IPS DF 4.7 (cell line): ENCODE results near the gene CASP9.
"Not testable (repeated sequence)": the region's sequence is repeated elsewhere in the genome, so short reads cannot be mapped to it uniquely, and the experiment has no call there.

ENCODE experiments used
- DNase-seq: peaks from one replicate; pipeline ENCODE4 v3.0.0-alpha.2; 2013; ENCODE audit warnings: low spot score; ENCODE audit errors: extremely low read depth

CASP9 gene

DNA sequence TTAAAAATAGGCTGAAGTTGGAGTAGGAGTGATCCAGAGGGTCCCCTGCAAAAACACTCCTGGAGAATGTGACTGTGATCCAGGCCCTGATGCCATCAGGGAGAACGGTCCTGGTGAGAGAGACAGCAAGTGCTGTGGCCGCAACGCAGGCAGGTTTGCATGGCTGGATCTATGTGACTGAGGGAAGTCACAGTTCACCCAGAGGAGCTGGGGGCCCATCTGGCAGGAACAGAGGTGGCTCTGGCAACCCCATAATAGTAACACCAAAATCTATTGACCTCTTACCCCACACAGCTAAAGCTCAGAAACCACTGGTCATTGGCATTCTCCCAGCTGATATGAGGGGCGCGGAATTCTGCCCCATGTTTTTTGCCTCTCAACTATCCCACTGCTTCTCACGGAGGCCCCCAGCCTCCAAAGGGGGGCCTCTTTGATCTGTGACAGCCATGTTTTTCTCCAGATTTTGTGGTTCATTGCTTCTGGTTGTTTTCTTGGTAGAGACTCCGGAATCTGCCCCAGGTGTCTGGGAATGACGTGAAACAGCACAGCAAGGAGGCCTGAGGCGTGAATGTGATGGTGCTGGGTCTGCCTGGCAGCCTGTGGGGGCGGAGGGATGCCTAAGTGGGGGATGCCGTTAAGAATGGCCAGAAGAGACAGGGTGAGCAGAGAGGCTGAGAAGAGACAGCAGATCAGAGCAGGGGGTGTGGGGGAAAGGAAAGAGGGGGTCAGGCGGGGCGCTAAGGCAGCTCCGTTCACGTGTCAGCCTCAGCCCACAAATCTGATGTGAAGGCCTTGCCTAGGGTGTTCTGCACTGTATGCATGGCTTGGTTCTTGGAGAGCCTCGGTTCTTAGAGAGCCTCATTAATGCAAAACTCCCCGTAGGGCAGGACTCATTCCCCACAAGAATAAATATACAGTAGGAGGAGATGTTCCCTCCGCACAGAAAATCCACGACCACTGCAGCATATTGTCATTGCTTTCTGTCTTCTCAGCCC, 23.5 kb downstream of the CASP9 start:
- DNase-seq = no peak

DNA sequence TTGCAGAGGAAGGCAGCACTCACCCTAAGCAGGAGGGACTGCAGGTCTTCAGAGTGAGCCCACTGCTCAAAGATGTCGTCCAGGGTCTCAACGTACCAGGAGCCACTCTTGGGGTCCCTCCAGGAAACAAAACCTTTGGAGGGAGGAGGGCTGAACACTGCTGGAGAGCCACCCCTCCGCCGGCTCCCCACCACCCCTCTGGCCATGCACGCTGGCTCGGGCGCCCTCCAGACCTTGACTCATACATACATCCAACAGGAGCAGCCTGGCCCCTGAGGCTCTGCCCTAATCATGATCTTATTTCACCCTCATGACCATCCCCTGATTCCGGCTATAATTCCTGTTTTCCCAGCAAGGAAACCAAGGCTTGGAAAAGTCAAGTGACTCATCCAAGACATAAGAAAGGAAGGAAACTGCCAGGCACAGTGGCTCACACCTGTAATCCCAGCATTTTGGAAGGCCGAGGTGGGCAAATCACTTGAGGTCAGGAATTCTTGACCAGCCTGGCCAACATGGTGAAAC, 30.1 kb downstream of the CASP9 start:
- DNase-seq = no peak

DNA sequence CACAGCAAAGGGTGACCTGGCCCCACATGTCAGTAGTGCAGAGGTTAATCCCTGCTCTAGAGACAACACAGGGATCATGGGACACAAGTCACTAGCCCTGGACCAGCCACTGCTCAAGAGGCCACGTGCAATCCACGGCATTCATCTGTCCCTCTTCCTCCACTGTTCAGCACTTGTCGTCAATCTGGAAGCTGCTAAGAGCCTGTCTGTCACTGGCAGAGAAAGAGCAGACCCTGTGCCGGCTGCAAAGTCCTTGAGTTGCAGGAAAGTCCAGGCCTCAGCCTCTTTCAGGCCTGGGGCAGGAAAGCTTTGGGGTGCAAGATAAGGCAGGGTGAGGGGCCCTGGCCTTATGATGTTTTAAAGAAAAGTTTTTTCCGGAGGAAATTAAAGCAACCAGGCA, 31.4 kb downstream of the CASP9 start:
- DNase-seq = no peak

DNA sequence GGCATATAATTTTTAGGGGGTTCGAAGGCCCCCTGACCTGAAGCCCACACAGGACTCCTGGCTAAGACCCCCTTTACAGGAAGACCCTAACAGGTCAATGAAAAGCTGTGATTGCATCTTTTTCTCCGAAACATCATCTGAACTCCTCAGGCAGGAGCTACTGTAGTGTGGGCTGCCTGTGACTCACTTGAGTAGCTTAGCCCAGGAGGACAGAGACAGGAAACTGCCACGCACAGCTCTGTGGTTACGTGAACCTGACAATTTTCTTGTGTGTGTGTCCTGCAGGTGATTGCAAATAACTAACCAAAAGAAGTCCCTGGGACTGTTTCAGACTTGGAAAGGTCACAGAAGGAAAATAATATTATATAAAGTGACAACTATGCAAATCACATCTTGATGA, 33.0 kb downstream of the CASP9 start:
- not testable (repeated sequence) for DNase-seq

DNA sequence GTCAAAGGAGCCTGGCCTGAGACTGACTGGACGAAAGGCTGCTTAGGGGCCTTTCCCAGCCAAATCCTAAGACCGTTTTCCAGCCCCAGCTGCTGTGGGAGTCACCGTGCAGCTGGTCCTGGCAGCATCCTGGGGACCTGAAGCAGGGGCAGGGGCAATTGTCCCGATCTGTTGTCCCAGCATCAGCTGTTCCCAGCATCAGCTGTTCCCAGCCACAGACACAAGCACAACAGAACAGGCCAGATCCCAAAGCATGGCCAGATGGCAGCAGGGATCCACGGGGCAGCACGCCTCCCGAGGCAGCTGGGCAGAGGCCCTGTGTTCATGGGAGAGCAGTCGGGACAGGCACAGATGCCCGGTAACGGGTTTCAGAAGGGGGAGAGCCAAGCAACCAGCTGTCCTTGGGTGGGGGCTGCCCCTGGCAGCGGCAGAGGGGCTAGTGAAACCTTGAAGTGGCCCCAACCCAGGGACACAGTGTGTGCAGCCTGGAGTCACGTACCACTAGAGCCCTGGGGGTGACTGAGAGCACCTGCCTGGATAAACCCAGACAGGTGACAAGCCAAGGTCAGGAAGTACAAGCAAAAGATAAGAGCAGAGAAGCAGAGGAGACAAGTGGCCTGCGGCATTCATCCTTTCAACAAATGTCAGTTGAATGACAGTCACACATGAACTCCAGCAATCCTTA, 34.8 kb downstream of the CASP9 start:
- no peak for DNase-seq

DNA sequence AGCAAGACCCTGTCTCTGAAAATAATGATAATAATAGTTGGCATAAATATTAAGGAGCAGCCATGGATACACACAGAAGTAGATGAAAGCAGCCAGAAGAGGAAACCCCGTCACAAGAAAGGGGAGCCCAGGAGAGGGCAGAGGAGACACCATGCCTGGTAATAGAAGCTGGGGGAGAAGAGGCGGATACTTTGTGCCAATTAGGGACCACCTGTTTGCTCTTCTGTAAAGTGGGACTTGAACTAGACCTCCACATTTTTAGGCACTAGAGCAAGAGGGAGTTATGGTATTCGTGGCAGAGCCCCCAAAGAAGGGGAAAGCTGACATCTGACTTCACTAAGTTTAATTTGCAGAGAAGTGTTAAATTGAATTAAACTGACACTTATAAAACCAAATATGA, 35.6 kb downstream of the CASP9 start:
- no peak for DNase-seq

DNA sequence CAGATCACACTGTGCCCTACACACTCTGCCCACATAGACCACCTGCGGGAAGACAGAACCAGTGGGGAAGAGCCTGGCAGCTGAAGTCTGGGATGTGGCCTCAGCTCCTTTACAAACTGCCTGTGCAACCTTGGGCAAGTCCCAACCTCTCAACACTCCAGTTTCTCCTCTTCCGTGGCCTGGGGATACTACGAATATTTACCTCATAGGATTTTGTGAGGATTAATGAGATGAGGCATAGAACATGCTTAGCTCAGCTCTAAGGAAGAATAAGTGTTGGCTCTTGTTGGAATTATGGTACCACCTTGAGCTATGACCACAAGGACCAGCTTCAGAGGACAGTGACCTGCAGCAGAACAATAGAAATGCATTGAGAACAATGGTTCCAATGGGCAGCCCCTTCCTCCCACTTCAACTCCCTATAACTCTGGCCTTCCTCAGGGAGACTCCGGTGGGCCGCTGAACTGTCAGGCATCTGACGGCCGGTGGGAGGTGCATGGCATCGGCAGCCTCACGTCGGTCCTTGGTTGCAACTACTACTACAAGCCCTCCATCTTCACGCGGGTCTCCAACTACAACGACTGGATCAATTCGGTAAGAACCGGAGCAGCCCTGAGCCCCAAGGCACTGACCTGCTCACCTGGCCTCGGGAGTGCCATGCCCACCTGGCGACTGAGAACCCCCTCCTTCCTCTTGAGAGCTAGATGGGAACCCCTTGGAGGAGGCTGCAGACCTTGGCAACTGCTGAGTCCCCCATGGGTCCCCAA, 37.0 kb downstream of the CASP9 start:
- not testable (repeated sequence) for DNase-seq

DNA sequence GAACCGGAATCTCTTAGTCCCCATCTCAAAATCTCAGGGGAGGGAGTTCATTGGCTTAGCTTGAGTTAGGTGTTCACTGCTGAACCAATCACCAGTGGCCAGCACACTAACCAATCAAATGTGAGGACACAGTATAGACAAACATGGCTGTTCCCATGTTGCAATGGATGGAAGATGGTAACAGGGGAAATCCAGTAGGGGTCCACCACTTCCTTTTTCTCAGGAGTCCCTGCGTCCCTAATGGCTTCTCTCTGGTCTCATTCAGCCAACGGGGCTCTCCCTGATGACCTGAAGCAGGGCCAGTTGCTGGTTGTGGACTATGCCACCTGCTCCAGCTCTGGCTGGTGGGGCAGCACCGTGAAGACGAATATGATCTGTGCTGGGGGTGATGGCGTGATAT, 38.4 kb downstream of the CASP9 start:
- DNase-seq = no peak

DNA sequence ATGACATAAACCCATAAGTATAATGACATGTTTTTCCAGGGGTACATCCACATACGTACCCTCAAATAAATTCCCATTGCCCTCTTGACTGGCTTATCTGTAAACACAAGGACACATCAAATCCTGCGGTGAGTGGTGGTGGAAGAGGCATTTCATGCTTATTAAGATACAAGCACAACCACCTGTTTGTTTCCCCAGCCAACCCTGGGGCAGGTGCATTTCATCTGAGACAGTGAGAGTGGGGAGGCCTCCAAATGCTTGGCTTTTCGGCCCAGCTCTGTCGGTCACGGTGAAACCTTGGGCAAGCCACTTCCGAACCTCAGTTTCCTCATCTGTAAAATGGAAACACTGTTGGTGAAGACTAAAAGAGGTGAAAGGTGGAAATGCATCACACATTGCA, 39.6 kb downstream of the CASP9 start:
- DNase-seq = not testable (repeated sequence)

DNA sequence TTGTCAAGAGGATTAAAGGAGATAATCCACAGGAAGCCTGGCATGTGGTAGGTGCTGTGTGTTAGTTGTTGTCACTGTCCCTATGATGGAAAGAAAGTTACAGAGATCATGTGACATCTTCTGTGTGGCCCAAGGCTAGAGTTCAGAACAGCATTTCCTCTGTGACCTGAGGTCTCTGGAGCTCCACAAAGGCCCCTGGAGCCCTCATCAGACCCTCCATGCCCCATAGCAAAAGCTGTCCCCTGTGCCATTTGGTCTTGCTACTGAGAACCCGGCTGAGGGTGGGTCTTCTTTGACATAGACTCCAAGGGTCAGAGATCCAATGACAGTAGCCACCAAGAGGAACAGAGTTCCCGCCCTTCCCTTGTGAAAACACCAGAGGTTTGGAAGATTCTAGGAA, 40.0 kb downstream of the CASP9 start:
- no peak for DNase-seq

DNA sequence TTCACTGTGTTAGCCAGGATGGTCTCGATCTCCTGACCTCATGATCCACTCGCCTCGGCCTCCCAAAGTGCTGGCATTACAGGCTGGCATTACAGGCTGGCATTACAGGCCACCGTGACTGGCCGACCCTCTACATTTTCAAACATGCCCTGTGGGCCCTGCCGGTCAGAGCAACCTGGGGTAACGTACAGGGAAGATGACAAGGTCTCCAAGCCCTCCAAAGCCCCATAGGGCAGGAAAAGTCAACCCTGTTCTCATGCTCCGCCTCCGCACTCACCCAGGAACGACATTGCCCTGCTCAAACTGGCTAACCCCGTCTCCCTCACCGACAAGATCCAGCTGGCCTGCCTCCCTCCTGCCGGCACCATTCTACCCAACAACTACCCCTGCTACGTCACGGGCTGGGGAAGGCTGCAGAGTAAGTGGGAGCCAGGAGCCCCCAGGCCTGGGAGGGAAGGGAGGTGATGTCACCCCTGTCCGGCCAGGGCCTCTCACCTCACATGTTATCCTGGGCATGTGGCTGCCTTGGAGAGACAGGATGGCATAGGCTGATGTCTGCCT, 41.0 kb downstream of the CASP9 start:
- DNase-seq = not testable (repeated sequence)

DNA sequence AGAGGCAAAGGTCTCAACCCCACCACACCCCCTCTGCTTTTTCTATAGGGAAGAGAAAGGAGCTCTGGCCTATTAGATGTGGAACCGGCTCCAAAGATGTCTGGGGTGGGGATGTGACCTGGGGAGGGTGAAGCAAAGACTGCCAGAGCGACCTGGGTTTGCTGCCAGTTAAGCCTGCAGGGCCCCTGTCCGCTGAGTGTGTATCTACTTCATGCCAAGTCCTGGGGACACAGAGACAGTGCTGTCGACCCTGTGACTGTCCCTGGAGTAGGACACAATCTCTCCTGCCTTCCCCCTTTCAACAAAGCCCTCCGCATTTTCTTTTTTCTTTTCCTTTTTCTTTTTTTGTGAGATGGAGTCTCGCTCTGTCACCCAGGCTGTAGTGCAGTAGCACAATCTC, 41.6 kb downstream of the CASP9 start:
- DNase-seq = not testable (repeated sequence)

DNA sequence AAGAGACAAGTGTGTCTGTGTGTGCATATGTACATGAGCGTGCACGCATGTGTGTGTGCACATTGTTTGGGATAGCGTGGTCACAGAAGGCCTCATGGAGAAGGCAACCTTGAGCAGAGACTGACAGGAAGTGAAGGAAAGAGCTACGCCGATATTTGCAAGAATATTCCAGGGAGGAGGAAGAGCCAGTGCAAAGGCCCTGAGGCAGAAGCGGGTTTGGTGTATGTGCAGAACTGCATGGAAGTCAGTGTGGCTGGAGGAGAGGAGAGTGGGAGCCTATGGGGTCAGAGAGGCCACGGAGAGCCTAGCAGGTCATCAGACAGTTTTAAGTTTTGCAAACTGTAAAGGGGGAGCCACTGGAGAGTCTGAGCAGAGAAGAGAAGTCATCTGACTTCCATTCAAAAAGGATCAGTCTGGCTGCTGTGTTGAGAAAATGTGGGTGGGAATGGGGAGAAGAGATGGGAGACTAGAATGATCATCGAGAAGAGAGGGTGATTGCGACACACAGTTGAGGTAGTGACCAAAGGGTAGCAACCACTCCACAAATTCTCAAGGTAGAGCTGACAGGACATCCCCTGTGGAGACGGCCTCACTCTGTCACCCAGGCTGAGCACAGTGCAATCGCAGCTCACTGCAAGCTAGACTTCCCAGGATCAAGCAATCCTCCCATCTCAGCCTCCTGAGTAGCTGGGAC, 44.2 kb downstream of the CASP9 start:
- DNase-seq = no peak

DNA sequence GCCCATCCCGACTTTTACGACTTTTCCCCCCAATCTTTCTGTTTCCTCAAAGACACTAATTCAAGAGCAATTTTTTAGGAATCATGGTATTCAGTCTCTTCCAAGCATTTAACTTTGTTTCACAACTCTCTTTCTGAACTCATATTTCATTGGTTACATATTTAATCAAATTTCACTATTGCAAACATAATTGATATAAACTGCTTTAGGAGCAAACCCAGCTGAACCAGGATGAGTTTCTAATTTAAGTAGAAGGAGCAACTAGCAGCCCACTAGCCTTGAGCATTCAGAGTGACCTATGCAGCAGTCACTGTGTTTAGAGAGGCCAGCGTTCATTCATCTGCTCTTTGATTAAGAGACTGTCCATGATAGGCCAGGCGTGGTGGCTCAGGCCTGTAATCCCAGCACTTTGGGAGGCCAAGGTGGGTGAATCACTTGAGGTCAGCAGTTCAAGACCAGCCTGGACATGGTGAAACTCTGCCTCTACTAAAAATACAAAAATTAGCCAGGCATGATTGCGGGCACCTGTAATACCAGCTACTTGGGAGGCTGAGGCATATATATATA, 46.3 kb downstream of the CASP9 start:
- no peak for DNase-seq

DNA sequence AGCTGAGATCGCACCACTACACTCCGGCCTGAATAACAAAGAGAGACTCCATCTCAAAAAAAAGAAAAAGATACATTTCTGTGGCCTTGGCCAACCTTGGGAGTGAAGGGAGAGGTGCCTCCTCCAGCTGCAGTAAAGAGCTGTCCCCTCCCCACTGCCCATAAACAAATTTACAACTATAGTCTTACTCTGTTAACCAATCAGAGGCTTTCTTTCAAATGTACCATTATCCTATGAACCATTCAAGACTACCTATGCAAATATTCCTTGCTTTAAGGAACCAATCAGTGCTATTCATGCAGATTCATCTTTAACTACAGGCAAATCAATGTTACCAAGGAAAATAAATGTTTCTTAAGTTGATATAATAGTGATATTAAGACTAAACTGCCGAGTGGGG, 47.1 kb downstream of the CASP9 start:
- no peak for DNase-seq

DNA sequence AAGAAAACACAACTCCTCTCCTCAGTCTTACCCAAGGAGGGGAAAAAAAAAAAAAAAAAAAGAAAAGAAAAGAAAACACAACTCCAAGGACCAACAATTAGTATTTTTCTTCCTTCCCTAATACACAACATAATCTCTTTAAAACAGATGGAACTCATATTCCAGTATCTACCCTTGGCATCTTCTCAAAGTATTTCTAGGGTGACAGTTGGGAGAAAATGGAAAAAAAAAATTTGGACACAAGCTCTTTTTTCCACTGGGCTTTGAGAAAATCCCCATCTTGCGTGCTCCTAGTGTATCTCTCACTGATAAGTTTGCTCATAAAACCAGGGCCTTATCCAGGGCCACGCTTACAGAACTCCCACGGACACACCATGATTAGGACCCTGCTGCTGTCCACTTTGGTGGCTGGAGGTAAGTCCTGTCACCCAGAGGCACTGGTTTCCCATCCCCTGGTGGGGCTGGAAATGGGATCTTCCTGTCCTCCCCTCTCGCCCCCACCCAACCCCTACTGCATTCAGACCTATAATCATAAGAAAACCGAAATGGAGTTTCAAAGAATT, 48.2 kb downstream of the CASP9 start, which contains the start of gene CELA2B:
Gene CELA2B, plus strand, starts transcription at position 353 of the 563 bp plus-strand sequence. Its CDS starts 22 bp downstream, at position 375.
- no peak for DNase-seq

DNA sequence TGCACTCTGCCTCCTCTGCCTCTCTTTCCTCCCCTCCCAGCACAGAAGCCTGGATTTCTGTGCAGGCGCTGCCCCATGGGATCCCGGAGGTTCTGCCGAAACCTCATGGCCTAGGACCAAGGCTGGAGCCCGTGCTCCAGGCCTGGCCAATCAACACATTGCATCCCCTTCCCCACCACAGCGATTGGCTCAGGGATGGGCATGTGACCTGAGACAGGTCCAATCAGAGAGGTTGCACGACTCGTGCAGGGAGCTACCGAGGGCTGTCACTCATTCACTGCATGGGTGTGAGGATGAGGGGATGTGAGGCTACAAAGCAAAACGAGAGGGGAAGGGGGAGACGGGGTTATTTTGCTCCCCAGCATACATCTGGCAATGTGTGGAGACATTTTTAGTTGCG, 51.4 kb downstream of the CASP9 start:
- no peak for DNase-seq

DNA sequence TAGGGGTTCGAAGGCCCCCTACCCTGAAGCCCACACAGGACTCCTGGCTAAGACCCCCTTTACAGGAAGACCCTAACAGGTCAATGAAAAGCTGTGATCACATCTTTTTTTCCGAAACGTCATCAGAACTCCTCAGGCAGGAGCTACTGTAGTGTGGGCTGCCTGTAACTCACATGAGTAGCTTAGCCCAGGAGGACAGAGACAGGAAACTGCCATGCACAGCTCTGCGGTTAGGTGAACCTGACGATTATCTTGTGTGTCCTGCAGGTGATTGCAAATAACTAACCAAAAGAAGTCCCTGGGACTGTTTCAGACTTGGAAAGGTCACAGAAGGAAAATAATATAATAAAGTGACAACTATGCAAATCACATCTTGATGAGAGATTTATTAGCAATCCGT, 52.3 kb downstream of the CASP9 start:
- not testable (repeated sequence) for DNase-seq

DNA sequence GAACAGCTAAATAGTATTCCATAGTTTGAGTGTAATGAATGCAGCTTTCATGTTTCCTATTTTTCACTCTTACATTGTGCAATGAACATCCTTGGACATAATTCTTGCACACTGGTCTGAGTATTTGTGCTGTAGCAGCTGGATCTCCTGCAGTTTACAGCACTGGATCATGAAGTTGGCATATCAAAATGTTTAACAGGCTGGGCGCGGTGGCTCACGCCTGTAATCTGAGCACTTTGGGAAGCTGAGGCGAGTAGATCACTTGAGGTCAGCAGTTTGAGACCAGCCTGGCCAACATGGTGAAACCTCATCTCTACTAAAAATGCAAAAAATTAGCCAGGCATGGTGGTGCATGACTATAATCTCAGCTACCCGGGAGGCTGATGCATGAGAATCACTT, 52.9 kb downstream of the CASP9 start:
- DNase-seq = not testable (repeated sequence)
